Chondrocyte (in vitro differentiated cells): ENCODE results near the gene ESPNL. TPM values are rescaled to one million over a fixed set of nuclear protein-coding genes. Genes with fewer than 3 reads are reported as not detected.

Source experiments
- DNase-seq: peaks from one replicate; pipeline ENCODE4 v3.0.0; 2021; ENCODE audit warnings: mixed read lengths, low spot score
- H3K27ac Mint-ChIP-seq: one replicate; pipeline ENCODE4 v1.8.0; 2021; ENCODE audit warnings: mild to moderate bottlenecking, moderate library complexity, mixed read lengths; ENCODE audit not compliant: unreplicated experiment
- H3K27me3 Mint-ChIP-seq: 2 replicates; pipeline ENCODE4 v1.8.0; 2021; ENCODE audit warnings: low read depth, mixed read lengths
- H3K36me3 Mint-ChIP-seq: 2 replicates; pipeline ENCODE4 v1.8.0; 2021; ENCODE audit warnings: low read depth, mixed read lengths
- H3K4me1 Mint-ChIP-seq: 2 replicates; pipeline ENCODE4 v1.8.0; 2021; ENCODE audit warnings: low read depth, mild to moderate bottlenecking, mixed read lengths
- H3K4me3 Mint-ChIP-seq: one replicate; pipeline ENCODE4 v1.8.0; 2021; ENCODE audit warnings: mild to moderate bottlenecking, moderate library complexity, mixed read lengths; ENCODE audit not compliant: unreplicated experiment
- H3K9me3 Mint-ChIP-seq: 2 replicates; pipeline ENCODE4 v1.8.0; 2021; ENCODE audit warnings: low read depth, mixed read lengths
- total RNA-seq: library from RNA; stranded (reverse); gene quantifications from 3 replicates; pipeline ENCODE4 v1.2.1, GENCODE V29; 2021
- TF ChIP-seq, protein P1 (sequence below): fragments of 200-600 bp; sonication (generic); IDR thresholded peaks from 2 replicates; pipeline ENCODE4 v1.5.0; 2021; ENCODE audit warnings: antibody characterized with exemption, mild to moderate bottlenecking, moderate library complexity

The ESPNL gene
- total RNA-seq, 1 donor from 2014 or later: 0.07 TPM

GRCh38 chr2:238162846-238163441, 62.8 kb downstream of the ESPNL start:
- peak; percentile 75 for DNase-seq

GRCh38 chr2:238163481-238164198, 63.5 kb downstream of the ESPNL start:
- DNase-seq: peak; percentile 91
- peak overlapping the region; percentile 49 for H3K4me3 Mint-ChIP-seq
- peaks cover 2% of the 10 kb centered on the region for H3K36me3 Mint-ChIP-seq
- H3K9me3 Mint-ChIP-seq: no peaks in the 10 kb centered on the region
- no peaks in the 10 kb centered on the region for H3K27me3 Mint-ChIP-seq
- TF ChIP-seq, protein P1, sequence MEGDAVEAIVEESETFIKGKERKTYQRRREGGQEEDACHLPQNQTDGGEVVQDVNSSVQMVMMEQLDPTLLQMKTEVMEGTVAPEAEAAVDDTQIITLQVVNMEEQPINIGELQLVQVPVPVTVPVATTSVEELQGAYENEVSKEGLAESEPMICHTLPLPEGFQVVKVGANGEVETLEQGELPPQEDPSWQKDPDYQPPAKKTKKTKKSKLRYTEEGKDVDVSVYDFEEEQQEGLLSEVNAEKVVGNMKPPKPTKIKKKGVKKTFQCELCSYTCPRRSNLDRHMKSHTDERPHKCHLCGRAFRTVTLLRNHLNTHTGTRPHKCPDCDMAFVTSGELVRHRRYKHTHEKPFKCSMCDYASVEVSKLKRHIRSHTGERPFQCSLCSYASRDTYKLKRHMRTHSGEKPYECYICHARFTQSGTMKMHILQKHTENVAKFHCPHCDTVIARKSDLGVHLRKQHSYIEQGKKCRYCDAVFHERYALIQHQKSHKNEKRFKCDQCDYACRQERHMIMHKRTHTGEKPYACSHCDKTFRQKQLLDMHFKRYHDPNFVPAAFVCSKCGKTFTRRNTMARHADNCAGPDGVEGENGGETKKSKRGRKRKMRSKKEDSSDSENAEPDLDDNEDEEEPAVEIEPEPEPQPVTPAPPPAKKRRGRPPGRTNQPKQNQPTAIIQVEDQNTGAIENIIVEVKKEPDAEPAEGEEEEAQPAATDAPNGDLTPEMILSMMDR: no peak
- H3K4me1 Mint-ChIP-seq: peaks cover 31% of the 10 kb centered on the region
- H3K27ac Mint-ChIP-seq: peak overlapping the region; percentile 70

More at GRCh38 chr2:238162846-238163441, 62.8 kb downstream of the ESPNL start:
- H3K4me1 Mint-ChIP-seq: peaks cover 25% of the 10 kb centered on the region
- TF ChIP-seq, protein P1: no peak
- peak overlapping the region; percentile 70 for H3K27ac Mint-ChIP-seq
- H3K9me3 Mint-ChIP-seq: no peaks in the 10 kb centered on the region
- peak overlapping the region; percentile 49 for H3K4me3 Mint-ChIP-seq
- no peaks in the 10 kb centered on the region for H3K27me3 Mint-ChIP-seq
- H3K36me3 Mint-ChIP-seq: peaks cover 2% of the 10 kb centered on the region

GRCh38 chr2:238164906-238165287, 64.8 kb downstream of the ESPNL start:
- H3K9me3 Mint-ChIP-seq: no peaks in the 10 kb centered on the region
- no peaks in the 10 kb centered on the region for H3K27me3 Mint-ChIP-seq
- TF ChIP-seq, protein P1: no peak
- peak overlapping the region; percentile 42 for H3K4me3 Mint-ChIP-seq
- H3K4me1 Mint-ChIP-seq: peaks cover 38% of the 10 kb centered on the region
- DNase-seq: peak; percentile 72
- peaks cover 2% of the 10 kb centered on the region for H3K36me3 Mint-ChIP-seq
- peak overlapping the region; percentile 42 for H3K27ac Mint-ChIP-seq

DNA sequence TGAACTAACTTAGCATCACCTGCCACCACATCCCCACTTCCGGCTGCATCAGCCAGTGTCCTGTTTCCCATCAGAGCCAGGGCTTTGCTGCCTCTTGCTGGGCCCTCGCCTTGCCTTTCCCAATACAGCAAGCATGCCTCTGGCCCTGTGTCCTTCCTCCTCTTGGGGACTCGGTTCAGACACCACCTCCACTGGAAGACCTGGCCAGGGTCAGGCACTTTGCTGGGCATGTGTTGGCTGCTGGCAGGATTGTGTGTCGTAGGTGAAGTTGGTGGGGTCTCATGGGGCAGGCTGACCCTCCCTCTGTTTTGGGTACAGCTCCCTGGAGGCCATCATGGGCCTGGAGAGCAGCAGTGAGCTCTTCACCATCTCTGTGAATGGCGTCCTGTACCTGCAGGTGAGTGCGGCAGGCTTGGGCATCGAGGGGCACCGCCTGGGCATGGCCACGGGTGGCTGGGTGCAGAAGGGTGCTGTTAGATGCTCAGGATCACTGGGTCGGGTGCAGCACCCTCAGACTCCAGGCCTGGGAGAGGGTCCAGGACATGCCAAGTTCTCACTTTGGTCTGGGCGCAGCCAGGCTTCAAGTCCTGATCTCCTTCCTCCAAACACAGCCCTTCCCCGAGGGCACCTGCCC, 65.3 kb downstream of the ESPNL start:
- Mint-ChIP-seq H3K9me3 (no peaks in the 10 kb centered on the region), H3K36me3 (peaks cover 5% of the 10 kb centered on the region), H3K4me3 (peak overlapping the region; percentile 42), H3K27me3 (no peaks in the 10 kb centered on the region), H3K4me1 (peaks cover 43% of the 10 kb centered on the region), H3K27ac (peak overlapping the region; percentile 42)
- TF ChIP-seq, protein P1: no peak
- peak; percentile 73 for DNase-seq
